Pulmonary artery endothelial cell (primary cell): ENCODE data around the gene CASKIN2. TPM values are rescaled to one million over a fixed set of nuclear protein-coding genes. Genes with fewer than 3 reads are reported as not detected.
"Not testable (repeated sequence)": the region's sequence is repeated elsewhere in the genome, so short reads cannot be mapped to it uniquely, and the experiment has no call there.

Source experiments
- DNase-seq: peaks from one replicate; pipeline ENCODE4 v3.0.0-alpha.2; 2011; ENCODE audit warnings: low read depth, low spot score
- total RNA-seq: library from RNA; depleted of rRNA; stranded (reverse); fragments of >200 nt; gene quantifications from 2 replicates; pipeline ENCODE4 v1.2.3, GENCODE V29; 2014

CASKIN2 gene
- total RNA-seq, 1 donor from 2014 or later = 6.6 TPM

DNA sequence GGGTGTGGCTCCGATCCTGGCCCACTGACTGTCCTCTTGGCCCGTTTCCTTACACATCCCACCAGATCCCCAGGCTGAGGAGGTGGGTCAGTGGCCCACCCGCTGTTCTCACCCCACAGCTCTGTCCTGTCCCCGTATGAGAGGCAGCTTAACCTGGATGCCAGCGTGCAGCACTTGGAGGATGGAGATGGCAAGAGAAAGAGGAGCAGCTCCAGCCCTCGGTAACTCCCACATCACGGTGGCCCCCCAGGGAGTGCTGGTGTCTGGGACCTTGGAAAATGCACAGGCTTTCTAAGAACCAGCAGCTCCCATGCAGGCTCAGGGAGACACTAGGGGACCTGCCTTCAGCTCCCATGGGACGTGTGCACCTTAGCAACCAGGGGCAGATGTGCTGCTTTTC is 6.0 kb upstream of the CASKIN2 start:
- no peak for DNase-seq

- not testable (repeated sequence) for DNase-seq
Measured at GRCh38 chr17:75520413-75520812, 5.1 kb upstream of the CASKIN2 start.

DNA sequence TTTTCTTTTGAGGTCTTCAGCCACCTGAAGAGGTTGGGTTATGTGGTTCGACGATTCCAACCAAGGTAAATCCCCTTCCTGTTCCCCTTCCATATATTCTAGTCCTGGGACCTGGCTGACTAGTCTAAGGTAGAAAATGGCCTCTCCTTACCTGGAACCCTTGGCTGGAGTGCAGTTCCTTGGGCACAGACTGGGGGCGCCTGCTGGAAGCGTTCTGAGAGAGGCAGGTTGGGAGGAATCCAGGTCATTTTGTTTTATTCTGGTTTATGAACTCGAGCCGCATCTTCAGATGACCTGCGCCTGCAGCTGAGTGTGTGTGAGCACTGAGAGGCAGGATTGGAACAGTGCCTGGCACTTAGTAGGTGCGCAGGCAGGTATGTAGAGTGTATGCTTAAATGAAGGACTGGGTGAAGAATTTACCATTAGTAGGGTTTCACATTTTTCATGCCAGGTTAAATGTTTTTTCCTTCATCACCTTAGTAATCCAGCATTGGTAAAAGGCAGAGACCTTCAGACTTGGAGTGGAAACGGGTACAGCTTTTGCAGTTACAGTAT is 3.7 kb upstream of the CASKIN2 start:
- no peak for DNase-seq

GRCh38 chr17:75518201-75518600 is 2.9 kb upstream of the CASKIN2 start:
- no peak for DNase-seq

GRCh38 chr17:75517297-75517865 is 2.0 kb upstream of the CASKIN2 start:
- no peak for DNase-seq

- DNase-seq = no peak
Measured at GRCh38 chr17:75516619-75517296, 1.4 kb upstream of the CASKIN2 start.

DNA sequence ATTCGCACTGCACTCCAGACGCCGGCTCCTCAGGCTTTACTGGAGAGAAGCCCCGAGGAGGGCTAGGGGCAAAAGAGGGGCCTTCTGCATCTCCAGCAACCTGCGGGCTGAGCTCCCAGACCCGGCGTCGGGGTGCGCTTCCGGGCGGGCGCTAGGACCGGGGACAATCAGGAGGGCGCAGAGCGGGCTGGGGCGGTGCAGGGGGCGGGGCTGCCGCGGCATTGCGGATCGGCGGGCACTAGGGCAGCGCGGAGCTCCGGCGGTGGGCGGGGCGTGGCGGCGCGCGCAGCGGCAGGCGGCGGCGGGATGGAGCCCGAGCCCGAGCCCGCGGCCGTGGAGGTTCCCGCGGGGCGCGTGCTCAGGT is 900 bp upstream of the CASKIN2 start, which contains the start of gene TSEN54:
Gene TSEN54, plus strand, starts transcription at position 274 of the 364 bp plus-strand sequence. Its CDS starts 33 bp downstream, at position 307.
- DNase-seq = peak; percentile 33

GRCh38 chr17:75514919-75515495 is 330 bp downstream of the CASKIN2 start:
- no peak for DNase-seq

- DNase-seq = no peak
Measured at GRCh38 chr17:75514299-75514918, 928 bp downstream of the CASKIN2 start.

- DNase-seq = no peak
Measured at GRCh38 chr17:75513641-75514000, 1.7 kb downstream of the CASKIN2 start.

GRCh38 chr17:75512926-75513640 is 2.3 kb downstream of the CASKIN2 start:
- no peak for DNase-seq

GRCh38 chr17:75511610-75512575 is 3.4 kb downstream of the CASKIN2 start:
- DNase-seq = no peak

GRCh38 chr17:75511270-75511609 is 4.1 kb downstream of the CASKIN2 start:
- DNase-seq = no peak

DNA sequence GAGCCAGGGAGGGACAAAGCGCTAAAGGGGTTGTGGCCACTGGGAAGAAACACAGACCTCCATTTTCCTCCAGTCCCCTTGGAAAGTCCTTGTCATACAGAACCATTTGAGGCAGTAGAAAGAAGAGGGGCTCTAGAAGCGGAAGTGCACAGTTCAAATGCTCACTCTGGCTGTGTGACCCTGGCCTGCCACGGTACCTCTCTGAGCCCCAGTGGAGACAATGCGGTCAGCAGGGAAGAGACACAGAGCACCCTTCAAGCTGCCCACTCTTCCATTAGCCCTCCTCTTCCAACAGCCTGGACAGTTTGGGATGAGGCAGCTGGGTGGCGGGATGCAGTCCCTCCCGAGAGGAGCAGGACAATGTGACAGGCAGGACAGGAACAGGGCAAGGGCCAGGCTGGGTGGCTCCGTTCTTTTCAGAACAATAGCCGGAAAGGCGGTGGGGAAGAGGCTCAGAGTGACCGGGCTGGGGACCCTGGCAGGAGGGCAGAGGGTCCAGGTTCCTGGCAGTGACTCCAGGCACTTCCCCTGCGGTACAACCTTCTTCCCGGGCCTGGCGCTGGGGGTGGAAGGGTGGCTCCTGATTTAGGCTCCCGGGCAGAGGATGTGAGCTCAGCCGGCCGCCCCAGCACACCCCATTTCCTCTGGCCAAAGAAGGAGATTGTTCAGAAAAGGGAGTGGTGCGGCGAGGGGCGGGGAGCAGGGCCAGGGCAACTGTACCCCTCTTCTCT is 5.6 kb downstream of the CASKIN2 start:
- no peak for DNase-seq

- no peak for DNase-seq
Measured at GRCh38 chr17:75508931-75509361, 6.4 kb downstream of the CASKIN2 start.

DNA sequence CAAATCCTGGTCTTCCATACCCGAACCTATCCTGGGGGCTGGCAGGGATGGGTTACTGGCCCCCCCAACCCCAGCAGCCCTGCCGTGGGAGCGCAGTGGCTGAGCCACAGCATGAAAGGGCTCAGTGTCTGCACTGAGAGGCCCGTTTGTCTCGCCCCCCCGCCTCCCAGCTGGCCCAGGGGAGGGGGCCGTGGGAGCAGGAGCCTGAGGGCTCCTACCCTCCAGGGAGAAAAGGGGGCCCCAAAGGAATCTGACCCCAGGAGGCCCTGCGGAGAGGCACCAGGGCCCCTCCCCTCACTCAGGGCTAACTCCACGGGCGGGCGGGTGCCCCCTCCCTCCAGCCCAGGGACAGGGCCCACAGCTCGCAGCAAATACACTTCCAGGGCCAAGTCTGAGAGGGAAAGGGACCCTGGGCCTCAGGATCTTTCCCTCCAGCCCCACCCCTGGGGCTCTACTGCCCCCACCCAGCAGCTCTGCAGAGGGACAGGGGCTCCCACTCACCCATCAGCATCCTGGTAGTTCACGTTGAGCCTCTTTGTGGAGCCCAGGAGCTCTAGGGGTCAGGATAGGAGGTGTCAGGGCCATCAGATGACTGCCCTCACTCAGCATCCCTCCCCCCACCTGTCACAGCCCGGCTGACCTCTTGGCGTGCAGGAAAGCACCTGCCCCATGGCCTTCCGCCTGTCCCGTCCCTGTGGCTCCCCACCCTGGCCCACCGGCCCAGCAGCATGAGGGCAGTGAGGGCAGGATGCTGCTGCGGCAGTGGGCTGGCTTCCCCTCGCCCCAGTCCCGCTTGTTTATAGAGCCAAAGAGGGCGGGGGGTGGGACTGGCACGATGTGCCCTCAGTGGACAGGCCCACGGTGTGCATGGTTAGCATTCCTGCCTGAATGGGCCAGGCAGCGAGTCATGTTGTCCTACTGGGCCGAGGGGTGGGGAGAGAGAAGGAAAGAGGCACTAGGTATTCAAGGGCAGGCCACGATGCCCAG is 7.3 kb downstream of the CASKIN2 start:
- DNase-seq = no peak

DNA sequence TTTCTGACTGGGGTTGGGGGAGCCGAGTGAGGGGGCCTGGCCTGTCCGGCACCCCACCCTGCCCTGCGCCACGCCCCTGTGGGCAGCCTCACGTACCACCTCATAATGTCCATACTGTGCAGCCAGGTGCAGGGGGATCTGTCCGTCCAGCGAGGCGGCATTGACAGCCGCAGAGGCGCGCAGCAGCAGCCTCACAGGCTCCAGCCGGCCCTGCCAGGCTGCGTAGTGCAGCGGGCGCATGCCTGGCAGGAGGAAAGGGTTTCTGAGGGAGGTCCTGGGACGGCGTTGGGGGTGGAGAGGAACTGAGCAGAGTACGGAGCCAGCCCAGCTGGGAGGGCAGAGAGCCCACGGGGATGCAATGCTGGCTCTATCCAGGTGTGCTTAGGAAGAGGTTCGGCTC is 8.4 kb downstream of the CASKIN2 start:
- DNase-seq = no peak

DNA sequence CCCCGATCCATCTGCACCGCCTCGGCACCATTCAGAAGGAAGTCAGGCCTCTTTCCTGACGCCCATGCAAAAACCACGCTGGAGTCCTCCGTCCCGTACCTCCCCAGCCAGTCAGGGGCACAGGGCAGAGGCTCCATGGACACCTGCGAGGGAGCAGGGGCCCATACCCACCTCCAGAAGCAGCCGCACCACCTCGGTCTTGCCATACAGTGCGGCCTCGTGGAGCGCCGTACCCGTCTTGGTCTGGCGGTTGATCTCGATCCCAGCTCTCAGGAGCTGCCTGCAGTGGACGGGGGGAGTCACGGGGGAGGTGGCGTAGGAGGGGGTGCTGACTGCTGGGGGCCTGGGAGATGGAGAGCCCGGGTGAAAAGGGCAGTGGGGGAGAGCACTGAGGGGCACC is 9.2 kb downstream of the CASKIN2 start:
- DNase-seq = no peak

DNA sequence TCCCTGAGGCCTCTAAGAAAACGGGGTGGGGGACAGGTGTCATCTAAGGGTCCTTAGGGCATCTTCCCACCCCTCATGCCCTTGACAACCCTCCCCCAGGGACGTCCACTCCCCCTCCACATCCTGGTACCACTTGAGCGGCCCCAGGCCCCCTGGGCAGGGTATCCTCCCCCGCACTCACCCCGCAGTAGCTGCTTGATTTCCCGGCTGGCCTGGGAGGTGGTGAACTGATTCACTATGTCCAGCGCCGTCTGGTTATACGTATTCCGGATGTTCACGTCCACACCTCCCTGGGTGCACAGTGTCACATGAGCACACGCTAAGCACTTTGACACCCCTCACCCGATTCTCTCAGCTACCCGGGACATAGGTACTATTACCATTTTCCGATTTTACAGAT is 9.7 kb downstream of the CASKIN2 start:
- no peak for DNase-seq
